ENCODE data around the gene DYNC1H1.

The DYNC1H1 gene

DNA sequence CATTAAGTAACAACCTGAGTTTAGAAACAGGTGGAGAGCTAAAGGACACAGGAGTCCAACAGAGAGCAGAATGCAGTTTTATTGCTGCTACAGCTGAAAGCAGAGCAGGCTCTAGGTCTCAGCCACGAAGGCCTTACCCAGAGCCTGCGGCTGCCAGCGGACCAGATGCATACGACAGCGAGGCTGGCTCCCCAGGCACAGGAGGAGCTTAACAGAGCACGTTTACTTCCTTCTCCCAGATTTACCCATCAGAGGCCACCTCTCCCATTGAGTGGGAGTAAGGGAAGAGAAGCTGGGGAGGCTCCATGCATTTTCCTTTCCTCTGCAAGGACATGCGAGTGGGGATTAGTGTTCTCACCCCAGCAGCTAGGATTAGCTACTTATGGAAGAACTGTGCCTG is 22.6 kb downstream of the DYNC1H1 start (continued):
- TF ChIP-seq, protein P1, sequence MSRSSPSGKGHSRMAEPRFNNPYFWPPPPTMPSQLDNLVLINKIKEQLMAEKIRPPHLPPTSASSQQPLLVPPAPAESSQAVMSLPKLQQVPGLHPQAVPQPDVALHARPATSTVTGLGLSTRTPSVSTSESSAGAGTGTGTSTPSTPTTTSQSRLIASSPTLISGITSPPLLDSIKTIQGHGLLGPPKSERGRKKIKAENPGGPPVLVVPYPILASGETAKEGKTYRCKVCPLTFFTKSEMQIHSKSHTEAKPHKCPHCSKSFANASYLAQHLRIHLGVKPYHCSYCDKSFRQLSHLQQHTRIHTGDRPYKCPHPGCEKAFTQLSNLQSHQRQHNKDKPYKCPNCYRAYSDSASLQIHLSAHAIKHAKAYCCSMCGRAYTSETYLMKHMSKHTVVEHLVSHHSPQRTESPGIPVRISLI (tag by site-specific recombination; IDR thresholded peaks at IDR 0.05) = no peak
- TF ChIP-seq ZNF639 (tag by site-specific recombination; IDR thresholded peaks at IDR 0.05) (no peak), TRIM28 (IDR thresholded peaks at IDR 0.05; ENCODE audit: borderline replicate concordance, low read length) (no peak), ZBTB11 (tag by site-specific recombination; conservative IDR thresholded peaks at IDR 0.05; ENCODE audit: low read depth) (no peak), MZF1 (tag by site-specific recombination; IDR thresholded peaks at IDR 0.05; ENCODE audit: borderline replicate concordance) (no peak)
- TF ChIP-seq, protein P2, sequence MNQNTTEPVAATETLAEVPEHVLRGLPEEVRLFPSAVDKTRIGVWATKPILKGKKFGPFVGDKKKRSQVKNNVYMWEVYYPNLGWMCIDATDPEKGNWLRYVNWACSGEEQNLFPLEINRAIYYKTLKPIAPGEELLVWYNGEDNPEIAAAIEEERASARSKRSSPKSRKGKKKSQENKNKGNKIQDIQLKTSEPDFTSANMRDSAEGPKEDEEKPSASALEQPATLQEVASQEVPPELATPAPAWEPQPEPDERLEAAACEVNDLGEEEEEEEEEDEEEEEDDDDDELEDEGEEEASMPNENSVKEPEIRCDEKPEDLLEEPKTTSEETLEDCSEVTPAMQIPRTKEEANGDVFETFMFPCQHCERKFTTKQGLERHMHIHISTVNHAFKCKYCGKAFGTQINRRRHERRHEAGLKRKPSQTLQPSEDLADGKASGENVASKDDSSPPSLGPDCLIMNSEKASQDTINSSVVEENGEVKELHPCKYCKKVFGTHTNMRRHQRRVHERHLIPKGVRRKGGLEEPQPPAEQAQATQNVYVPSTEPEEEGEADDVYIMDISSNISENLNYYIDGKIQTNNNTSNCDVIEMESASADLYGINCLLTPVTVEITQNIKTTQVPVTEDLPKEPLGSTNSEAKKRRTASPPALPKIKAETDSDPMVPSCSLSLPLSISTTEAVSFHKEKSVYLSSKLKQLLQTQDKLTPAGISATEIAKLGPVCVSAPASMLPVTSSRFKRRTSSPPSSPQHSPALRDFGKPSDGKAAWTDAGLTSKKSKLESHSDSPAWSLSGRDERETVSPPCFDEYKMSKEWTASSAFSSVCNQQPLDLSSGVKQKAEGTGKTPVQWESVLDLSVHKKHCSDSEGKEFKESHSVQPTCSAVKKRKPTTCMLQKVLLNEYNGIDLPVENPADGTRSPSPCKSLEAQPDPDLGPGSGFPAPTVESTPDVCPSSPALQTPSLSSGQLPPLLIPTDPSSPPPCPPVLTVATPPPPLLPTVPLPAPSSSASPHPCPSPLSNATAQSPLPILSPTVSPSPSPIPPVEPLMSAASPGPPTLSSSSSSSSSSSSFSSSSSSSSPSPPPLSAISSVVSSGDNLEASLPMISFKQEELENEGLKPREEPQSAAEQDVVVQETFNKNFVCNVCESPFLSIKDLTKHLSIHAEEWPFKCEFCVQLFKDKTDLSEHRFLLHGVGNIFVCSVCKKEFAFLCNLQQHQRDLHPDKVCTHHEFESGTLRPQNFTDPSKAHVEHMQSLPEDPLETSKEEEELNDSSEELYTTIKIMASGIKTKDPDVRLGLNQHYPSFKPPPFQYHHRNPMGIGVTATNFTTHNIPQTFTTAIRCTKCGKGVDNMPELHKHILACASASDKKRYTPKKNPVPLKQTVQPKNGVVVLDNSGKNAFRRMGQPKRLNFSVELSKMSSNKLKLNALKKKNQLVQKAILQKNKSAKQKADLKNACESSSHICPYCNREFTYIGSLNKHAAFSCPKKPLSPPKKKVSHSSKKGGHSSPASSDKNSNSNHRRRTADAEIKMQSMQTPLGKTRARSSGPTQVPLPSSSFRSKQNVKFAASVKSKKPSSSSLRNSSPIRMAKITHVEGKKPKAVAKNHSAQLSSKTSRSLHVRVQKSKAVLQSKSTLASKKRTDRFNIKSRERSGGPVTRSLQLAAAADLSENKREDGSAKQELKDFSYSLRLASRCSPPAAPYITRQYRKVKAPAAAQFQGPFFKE (tag by site-specific recombination; IDR thresholded peaks at IDR 0.05; ENCODE audit: borderline replicate concordance) = no peak

- POLR2A ChIA-PET = no interaction called here
- Histone ChIP-seq H3K4me1 (ENCODE audit: control insufficient read depth, insufficient read depth, low read length) (no peaks in the 10 kb centered on the region), H3K36me3 (ENCODE audit: control insufficient read depth in 2 of 2, insufficient read depth in 1 of 2, low read length in 2 of 2) (peaks cover 65 to 88% of the 10 kb centered on the region in 2 experiments), H3K27ac (ENCODE audit: extremely low read depth, low read depth, low read length) (no peak overlapping the region), H3K9me3 (ENCODE audit: control insufficient read depth, insufficient read depth, low read depth, low read length) (no peaks in the 10 kb centered on the region), H3K4me3 (ENCODE audit: low read depth, low read length) (no peak overlapping the region)
- CTCF ChIA-PET = interaction anchor here (0.6 kb wide), 1 partner anchor 29 kb away, joined by 3 read pairs; no protein-coding TSS in a partner anchor
- TF ChIP-seq PRDM1 (tag by site-specific recombination; IDR thresholded peaks at IDR 0.05) (0 out of 2 replicates have a peak, but pooled peaks have one; percentile 35), ZBTB20 (tag by site-specific recombination; IDR thresholded peaks at IDR 0.05) (no peak)
These were observed 24.0 kb downstream of the DYNC1H1 start for GRCh38 chr14:101988377-101988776.

DNA sequence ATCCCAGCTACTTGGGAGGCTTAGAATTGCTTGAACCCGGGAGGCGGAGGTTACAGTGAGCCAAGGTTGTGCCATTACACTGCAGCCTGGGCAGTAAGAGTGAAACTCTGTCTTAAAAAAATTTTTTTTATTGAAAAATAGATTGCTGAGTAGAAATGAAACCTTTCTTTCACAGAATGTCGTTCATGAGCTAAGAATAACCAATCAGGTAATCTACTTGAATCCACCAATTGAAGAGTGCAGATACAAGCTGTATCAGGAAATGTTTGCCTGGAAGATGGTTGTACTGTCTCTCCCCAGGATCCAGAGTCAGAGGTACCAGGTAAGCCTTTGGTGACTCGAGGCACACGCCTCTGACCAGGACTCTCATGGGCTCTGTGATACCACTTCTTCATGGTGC is 27.0 kb downstream of the DYNC1H1 start:
- H3K36me3 ChIP-seq (ENCODE audit: control insufficient read depth in 2 of 2, insufficient read depth in 1 of 2, low read length in 2 of 2) = peaks cover 70 to 96% of the 10 kb centered on the region in 2 experiments
- POLR2A ChIA-PET = interaction anchor here (0.9 kb wide), 1 partner anchor 94 kb away, joined by 3 read pairs; no protein-coding TSS in a partner anchor
- no peak for TF ChIP-seq YY1 (tag by site-specific recombination; IDR thresholded peaks at IDR 0.05)
- no peak for TF ChIP-seq SP3 (tag by site-specific recombination; IDR thresholded peaks at IDR 0.05)
- no peak for TF ChIP-seq KLF9 (tag by site-specific recombination; IDR thresholded peaks at IDR 0.05; ENCODE audit: low read depth)
- no peak for TF ChIP-seq ZNF37A (tag by site-specific recombination; IDR thresholded peaks at IDR 0.05)
- TF ChIP-seq TSHZ1 (tag by site-specific recombination; IDR thresholded peaks at IDR 0.05; ENCODE audit: borderline replicate concordance) = no peak
- TF ChIP-seq, protein P3, sequence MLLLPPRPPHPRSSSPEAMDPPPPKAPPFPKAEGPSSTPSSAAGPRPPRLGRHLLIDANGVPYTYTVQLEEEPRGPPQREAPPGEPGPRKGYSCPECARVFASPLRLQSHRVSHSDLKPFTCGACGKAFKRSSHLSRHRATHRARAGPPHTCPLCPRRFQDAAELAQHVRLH (tag by site-specific recombination; IDR thresholded peaks at IDR 0.05) = no peak
- TF ChIP-seq ZNF133 (tag by site-specific recombination; IDR thresholded peaks at IDR 0.05) = no peak
- TF ChIP-seq ZNF146 (tag by site-specific recombination; IDR thresholded peaks at IDR 0.05) = no peak
- no peak for TF ChIP-seq ZNF561 (tag by site-specific recombination; IDR thresholded peaks at IDR 0.05; ENCODE audit: borderline replicate concordance)

More for the DNA sequence above, 27.0 kb downstream of the DYNC1H1 start:
- Histone ChIP-seq H3K9me3 (ENCODE audit: control insufficient read depth, insufficient read depth, low read depth, low read length) (no peaks in the 10 kb centered on the region), H3K4me1 (ENCODE audit: control insufficient read depth, insufficient read depth, low read length) (no peaks in the 10 kb centered on the region), H3K27ac (ENCODE audit: extremely low read depth, low read depth, low read length) (no peak overlapping the region), H3K4me3 (ENCODE audit: low read depth, low read length) (no peak overlapping the region)
- CTCF ChIA-PET = interaction anchor here (1.8 kb wide), 1 partner anchor 30 kb away, joined by 8 read pairs; no protein-coding TSS in a partner anchor
